ENCODE measurements around the gene CPT1A.

CPT1A gene

DNA sequence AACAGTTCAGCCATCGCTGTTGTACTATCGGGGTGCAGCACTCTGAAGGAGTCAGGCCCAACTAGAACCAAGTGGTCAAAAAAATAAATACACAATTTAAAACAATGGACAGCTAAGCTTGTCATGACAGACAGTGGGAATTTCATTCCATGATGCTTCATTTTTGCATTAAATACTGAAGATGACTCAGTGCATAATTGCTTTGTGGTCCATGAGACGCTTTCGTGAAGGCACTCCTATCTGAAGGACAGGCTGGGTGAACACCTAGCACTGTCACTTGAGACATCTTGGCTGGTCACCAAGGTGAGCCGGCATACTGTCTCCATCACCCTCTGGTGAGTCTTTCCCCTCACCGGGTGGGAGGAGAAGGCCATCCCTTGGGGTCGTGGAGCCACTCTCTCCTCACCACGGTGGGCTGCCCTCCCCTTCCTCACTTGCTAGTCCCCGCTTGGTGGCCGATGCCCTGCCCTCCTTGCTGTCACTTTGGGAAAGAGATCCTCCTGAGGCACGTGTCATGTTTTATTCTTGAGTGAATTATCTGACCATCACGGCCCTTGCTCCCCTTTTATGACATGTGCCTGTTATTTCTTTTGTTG, 85.4 kb downstream of the CPT1A start:
- DNase-seq: no peak

DNA sequence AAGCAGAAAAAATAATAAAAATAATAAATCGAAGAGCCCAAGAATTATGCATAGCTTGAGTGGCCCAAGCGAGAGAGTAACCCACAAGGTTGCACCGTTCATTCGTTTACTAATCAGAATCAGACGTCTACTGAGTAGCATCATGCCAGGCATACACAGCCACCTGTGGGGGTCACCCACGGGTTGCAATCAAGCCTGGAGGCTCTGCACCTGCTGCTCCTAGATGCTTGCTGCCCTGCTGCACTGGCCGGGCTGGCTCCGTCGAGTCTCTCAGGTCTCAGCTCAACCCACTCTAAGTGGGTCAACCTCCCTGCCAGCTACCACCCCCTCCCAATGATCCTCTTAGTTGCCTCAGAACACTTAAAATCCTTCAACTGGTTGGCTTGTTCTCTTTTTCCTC, 88.4 kb downstream of the CPT1A start:
- DNase-seq: no peak

DNA sequence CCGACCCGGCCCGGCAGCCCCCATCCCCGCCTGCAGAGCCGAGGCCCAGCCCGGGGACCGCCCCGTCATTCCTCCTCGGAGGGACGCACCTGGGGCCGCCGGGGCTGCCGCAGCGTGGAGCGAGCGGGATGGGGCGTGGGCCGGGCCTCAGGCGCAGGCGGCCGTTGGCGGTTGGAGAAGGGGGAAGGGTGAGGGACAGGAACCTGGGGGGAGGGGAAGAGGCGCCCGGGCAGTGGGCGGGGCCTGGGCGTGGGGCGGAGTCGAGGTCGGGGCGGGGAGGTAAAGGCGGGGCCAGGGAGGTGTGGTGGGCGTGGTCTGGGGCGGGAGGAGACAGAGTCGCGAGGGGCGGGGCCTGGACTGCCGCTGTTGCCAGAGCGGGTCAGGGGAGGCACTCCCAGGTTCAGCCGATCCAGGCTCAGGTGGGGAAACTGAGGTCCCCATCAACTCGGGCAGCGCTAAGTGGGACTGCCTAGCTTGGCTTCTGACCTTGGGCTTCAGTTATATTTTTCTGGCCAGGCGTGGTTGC, 90.3 kb downstream of the CPT1A start, which contains the start of gene TESMIN:
Gene TESMIN, minus strand, starts transcription at position 190 of the 526 bp plus-strand sequence. CDS start 860 bp downstream, outside the sequence.
- peak in 4 of 14 donors; percentile 1 to 8 (median 3) for DNase-seq

DNA sequence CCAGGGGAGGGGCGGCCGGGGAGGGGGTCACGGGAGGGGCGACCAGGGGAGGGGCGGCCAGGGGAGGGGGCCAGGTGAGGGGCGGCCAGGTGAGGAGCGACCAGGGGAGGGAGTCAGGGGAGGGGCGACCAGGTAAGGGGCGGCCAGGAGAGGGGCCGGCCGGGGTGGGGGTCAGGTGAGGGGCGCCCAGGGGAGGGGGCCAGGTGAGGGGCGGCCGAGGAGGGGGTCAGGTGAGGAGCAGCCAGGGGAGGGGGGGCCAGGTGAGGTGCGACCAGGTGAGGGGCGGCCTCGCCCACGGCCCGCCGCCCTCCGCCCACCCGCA, 90.8 kb downstream of the CPT1A start:
- no peak for DNase-seq

DNA sequence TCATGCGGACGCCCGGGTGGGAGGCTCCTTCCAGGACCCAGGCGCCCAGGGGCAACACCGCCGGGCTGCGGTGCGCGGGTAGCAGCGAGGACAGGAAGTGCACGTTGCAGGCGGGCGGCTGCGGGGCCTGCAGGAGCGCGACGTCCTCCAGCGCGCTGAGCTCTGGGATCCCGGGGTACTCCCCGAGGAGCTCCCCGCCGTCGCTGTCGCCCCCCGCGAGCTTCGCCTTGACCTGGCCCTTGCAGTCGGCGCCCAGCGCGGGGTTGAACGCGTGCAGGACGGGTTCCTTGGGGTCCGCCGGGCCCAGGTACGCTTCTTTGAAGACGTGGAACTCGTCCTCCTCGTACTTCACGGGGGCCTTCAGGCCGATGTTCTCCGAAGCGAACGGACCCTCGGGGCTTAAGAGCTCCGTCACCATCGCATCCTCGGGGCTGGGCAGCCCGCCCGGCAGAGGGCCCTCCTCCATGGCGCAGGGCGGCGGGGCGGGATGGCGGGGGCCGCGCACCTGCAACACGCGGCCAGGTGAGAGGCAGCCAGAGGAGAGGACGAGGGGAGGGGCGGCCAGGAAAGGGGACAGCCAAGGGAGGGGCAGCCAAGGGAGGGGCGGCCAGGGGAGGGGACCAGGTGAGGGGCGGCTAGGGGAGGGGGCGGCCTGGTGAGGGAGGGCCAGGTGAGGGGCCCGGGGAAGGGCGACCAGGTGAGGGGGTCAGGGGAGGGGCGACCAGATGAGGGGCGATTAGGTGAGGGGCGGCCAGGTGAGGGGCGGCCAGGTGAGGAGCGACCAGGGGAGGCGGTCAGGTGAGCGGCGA, 91.3 kb downstream of the CPT1A start:
- no peak for DNase-seq

DNA sequence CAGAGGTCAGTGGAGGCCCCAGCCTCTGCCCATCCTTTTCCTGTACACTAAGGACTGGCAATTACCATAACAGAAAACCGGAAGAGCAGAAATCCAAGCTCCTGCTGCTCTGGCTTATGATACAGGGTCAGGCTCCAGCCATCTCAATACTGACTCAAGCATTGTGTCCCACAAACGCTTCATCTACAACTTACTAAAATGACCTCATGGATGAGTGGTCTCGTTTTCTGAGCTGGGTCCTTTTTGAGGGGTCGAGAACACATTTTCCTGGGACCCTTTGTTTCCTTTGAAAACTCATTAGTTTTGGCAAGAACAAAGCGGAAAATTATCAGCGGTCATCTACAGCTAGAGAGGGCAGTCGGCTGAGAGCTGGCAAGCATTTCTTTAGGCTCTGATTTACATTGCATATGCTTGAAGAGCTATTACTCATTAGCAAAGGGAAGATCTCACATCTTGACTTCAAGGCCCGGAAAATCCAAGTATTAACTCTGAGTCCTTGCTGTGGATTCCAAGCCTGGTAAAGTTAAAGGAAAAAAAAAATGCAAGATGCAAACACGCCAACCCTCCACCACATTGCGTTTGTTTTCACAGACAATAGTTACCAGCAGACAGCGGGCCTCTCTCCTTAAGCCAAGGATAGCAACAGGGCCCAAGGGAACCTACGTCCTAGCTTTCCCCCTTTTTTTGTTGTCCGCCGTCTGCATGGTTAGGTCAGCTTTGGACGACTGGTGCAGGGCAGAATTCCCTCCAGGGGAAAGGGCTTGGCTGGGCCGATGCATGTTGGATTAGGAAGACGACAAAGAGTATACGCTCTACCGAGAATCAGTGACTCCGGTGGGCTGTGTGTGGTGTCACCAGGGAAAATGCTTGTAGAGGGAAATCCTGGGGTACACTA, 92.2 kb downstream of the CPT1A start:
- DNase-seq: no peak

DNA sequence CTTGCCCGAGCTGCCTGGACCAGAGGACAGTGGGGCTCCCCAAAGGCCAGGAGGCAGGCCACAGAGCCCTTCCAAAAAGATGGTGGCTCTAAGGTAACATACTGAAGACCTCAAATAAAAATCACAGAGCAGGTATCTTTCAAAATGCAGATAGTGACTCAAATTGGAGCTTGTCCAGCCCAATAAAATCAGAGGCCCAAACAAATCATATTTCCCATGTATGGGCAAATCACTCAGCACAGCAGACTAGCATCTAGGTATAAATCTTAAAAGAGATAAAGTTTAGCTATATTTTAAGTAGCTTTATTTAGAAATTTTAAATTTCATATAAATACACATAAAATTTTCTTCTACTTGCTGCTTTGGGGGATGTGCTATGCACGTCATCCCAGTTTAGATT, 93.7 kb downstream of the CPT1A start:
- no peak for DNase-seq

DNA sequence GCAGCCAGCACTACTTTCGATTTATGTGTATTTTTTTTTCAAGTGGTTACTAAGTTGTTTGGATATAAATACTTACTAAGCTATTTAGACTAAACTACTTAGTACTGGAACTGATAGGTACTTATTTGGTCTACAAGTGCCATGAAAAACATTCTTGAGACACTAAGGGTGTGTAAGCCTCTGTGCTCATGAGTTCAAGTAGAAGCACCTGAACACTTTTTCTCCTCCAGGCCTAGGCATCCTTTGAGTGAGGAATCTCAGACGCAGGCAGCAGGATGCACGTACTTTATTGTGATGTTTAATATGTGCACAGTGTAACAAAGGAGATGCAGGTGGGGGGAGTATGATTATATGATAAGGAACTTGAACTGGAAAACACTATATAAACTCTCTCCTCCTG, 98.2 kb downstream of the CPT1A start:
- DNase-seq: no peak

DNA sequence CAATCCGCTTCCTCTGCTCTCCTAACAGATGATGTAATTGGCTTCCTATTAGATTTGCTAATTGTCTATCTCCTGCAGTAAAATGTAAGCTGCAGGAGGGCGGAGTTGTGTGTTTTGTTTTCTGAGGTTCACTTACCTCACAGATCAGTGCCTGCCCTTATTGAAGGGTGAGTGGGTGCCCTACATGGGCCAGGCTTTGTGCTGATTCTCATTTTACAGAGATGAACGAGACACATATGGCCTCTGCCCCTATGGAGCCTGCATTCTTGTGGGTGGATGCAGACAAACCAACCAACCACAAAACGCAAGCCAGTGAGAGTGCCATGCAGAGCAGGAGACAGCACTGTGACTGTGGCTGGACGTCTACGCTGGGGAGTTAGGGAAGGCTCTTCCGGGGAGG, 100.3 kb downstream of the CPT1A start:
- DNase-seq: no peak

DNA sequence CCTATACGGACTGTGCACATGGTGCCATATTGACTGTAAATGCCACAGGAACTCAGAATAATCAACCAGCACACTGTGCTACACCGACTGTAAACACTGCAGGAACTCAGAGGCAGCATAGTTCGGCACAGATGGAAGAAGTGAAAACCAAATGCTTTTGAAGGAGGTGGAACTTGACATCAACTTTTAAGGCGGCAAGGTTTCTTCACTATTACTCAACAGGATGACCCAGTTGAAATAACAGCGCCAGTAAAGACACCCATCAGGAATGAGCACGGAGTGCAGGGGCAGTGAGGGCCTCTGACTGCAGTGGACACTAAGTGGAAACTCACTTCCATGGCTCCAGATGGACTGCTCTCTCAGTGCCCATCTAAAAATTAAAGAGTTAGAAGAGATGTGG, 106.1 kb downstream of the CPT1A start:
- DNase-seq: no peak

DNA sequence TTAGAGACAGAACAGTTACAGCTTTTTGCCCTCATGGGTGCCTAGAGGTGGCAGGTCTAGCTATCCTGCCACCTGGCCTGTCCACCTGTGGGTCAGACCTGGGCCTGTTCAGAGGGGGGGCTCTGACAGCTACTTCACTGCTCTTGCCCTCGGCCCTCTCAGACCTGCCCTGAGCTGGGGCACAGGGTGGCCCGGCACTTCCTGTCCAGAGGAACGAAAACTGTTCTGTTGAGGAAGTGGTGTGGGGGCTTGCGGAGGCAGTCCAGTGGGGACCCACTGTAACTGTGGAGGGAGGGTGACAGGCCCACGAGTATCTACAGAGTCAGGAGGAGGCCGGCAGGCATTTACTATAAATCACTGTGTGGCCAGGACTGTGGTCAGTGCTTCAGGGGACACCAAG, 106.6 kb downstream of the CPT1A start:
- DNase-seq: no peak

DNA sequence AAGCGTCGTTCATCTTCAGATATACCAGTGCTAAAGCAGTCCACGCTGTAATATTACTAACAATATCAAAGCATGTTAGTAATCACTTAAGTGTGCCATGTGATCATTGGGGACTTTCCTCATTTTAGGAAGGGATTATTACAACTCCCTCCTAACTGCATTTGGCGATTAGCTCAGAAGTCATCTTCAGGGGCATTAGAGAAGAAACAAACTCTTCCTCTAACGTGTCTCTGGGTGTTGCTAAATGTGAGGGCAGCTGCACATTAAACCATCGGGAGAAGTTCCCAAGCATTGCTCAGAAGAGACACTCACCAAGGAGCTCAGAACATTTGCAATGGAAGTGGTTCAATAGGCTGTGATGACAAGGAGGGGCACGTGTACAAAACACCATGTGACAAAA, 107.6 kb downstream of the CPT1A start:
- DNase-seq: no peak

DNA sequence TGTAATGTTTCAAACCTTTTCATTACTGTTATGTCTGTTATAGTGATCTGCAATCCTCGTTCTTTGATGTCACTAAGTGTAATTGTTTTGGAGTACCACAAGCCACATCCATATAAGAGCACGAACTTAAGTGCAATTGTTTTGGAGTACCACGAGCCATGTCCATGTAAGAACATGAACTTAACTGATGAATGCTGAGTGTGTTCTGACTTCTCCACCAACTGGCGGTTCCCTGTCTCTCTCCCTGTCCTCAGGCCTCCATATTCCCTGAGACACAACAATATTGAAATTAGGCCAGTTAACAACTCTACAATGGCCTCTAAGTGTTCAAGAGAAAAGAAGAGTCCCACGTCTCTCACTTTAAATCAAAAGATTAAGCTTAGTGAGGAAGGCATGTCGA, 113.9 kb downstream of the CPT1A start:
- DNase-seq: peak in 1 of 14 donors; percentile 1

DNA sequence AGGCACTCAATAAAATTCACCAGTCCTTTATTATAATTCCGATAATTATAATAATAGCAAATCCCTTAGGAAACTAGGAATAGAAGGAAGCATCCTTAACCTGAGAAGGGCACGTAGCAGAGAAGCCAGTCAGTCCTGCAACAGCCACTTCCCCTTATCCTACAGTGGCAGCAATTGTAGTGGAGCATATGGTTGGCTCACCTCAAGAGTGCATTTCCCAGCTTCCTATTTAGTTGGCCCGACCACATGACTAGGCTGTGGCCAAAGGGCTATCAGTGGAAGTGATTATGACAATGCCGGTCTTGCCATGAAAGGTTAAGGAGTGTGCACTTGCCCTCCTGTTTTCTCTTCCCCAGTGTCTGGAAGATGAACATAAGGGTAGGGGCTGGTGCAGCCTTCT, 117.4 kb downstream of the CPT1A start:
- no peak for DNase-seq

DNA sequence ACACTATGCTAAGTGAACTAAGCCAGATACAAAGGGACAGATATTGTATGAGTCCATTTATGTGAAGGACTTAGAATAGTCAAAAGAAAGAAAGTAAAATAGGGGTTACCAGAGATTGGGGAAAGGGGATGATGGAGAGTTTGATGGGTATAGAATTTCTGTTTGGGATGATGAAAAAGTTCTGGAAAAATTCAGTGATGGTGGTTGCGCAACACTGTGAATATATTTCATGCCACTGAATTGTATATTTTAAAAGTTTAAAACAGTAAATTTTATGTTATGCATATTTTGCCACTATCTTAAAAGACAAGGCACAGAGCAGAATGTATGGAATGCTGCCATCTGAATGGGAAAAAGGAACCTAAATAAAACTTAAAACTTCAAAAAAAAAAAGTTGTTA, 119.6 kb downstream of the CPT1A start:
- no peak for DNase-seq

DNA sequence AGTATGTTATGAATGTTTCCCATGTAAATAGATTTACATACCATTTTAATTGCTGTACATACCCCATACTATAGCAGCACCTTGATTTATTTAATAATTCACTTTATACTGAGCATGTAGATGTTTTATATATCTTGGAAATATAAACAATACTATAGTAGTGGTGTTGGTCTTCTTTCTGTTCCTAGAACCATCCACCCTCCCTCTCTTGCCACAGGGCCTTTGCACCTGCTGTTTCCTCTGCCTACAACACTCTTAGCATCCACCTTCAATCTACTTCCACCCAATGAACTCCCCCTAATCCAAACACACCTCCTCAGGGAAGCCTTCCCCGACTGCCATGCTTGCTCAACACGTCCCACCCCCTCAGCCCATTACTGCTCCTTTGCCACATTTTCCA, 120.6 kb downstream of the CPT1A start:
- DNase-seq: no peak

DNA sequence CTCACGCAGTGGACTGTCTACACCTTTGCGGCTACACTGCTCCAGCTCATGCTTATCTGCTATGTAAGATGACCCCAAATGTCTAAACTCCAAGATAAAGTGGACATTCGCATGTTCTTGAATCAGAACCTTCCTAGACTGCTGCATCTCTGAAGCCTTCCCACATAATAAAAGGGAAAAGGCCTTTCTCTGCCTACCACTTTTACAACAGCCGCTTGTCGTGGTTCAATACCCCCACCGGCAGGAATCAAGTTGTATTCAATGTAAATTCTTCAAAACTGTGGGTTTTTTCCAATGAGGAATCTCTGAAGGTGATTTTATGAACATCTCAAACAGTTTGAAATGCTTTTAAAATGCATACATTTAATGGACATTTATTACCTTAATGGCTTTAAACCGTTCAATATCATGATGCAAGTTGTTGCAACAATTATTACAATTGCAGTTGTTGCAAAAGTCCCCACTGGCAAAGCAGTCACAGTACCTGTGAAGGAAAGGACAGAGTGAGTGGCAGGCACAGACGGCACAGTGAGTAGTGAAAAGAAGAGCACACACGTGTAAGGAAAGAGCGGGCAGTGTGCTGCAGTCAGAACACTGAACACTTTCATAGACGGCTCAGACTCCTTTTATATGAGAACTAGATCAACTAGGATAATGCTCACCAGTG, 126.1 kb downstream of the CPT1A start:
- DNase-seq: no peak

DNA sequence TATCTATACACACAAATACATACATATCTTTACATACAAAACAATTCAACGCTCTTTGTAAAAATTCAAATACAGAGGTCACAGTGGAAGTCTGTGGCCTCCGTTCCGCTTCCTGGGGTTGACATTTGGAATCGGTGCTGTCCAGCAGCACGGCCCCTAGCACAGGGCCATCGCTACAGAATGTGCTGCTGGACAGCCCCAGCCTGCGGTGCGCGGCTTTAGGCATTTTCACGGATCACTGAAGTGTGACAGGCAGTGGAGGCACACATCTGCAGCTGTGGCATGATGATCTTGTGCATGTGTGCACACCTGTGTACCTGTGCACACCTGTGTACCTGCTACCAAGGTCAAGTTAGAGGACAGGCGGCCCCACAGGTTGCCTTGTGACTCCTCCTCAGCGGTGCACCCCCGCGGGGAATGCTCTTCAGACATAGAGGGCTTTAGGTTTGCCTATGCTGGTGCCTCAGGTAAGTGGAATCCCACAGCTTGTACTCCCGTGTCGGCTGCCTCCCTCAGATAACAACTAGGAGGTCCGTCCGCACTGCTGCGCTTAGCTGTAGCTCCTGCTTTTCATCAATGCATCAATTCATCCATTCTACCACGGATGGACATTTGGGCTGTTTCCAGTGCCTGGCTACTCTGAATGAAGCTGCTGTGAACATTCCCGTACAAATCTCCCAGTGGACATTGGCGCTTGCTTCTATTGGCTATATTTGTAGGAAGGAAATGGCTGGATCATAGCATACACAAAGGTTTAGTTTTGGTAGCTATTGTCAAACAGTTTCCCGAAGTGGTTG, 127.5 kb downstream of the CPT1A start:
- DNase-seq: peak in 3 of 14 donors; percentile 6 to 13 (median 6)

DNA sequence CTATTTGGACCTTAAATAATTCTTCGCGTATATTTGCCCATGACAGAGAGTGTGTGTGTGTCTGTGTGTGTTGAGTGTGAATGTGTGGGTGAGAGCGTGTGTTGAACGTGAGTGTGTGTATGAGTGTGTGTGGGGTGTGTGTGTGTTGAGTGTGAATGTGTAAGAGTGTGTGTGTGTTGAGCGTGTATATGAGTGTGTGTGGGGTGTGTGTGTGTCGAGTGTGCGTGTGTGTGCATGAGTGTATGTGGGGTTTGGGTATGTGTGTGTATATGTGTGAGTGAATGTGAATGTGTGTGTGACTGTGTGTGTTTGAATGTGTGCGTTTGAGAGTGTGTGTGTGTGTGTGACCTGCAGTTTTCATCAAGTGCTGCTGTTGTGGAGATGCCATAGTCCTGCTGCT, 130.6 kb downstream of the CPT1A start:
- DNase-seq: no peak

DNA sequence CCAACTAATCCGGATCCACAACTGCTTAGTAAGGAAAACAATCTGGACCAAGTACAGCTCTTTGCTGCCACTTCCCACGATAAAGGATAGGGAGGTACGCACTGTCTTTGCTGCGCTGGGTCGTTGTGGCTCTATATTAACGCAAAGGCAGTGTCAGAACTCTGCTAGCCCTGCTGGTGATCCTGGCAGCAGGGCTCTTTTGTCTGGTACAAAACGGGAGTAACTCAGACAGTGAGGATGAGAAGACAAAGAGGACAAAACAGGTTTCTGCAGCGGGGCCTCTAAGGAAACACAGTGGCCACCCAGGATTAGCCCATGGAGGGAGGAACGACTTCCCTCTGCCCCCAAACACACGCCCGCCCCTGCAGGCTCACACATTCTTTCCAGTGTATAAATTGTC, 131.3 kb downstream of the CPT1A start:
- no peak for DNase-seq

DNA sequence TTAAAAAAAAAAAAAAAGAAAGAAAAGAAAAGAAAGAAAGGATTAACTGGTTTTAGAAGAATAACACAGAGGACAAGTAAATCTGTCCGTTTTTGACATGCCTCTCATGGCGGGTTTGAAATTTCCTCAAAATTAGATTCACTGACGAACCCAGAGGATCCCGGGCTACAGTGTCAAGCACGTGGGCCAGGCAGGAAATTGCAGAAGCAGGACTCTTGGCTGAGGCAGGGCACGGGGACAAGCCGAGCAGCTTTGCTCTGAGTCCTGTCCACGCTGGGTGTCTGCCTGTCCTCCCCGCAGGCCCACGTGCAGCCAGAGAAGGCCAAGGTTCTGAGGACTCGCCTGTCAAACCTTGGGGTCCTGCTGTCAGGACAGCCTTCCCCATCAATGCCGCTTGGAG, 132.7 kb downstream of the CPT1A start:
- no peak for DNase-seq

DNA sequence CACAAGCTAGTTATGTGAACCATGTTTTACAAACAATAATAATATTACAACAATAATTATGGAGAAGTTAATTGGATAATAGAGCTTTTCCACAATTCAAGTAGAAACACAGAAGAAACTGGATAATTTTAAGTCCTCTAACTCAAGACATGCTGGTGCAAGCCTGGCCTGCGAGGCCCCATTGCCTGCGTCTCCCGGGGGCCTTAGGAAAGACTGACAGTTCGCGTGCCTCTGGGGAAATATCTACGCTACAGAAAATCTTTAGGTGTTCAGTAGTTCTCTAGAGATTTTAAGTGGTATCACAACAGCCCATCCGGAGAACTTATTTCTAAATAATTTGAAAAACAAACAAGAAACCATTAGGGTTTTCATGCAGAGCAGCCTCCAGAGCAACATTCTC, 134.2 kb downstream of the CPT1A start:
- DNase-seq: no peak

All from C1 segment of cervical spinal cord (tissue), 14 donors.